ENCODE measurements around the gene AMDHD1.

Gene AMDHD1

DNA sequence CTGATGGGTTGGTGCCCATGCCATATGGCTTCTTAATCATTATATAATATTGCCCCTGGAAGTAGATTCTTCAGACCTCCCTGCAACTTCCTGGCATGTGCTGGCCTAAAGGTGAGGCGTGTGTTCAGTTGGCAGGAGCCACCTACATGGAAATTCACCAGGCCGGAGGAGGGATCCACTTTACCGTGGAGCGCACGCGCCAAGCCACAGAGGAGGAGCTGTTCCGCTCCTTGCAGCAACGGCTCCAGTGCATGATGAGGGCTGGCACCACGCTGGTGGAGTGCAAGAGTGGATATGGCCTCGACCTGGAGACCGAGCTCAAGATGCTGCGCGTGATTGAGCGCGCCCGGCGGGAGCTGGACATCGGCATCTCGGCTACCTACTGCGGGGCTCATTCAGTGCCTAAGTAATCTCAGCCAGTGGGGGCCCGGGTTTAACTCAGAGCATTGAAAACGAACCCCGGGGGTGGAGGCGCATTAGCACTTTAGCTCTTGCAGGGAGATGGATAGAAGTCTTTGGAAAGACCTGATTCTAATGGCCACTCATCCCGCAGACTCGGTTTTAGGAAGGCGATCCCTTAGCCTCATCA lies 13.5 kb downstream of the AMDHD1 start:
- Histone ChIP-seq H3F3A (ENCODE audit: insufficient read depth) (no peaks in the 10 kb centered on the region), H3K27ac (ENCODE audit: low read depth, low read length) (no peak overlapping the region), H3K9me2 (replicated peaks; ENCODE audit: insufficient read depth, low read length) (no peaks in the 10 kb centered on the region), H3K9me3 (ENCODE audit: insufficient read depth, low read length) (no peaks in the 10 kb centered on the region), H3K9ac (ENCODE audit: low read length) (no peak overlapping the region), H3K4me3 (ENCODE audit: insufficient read depth, low read length, poor library complexity, severe bottlenecking) (no peak overlapping the region), H4K20me1 (ENCODE audit: low read depth, low read length) (no peaks in the 10 kb centered on the region), H3K27me3 (ENCODE audit: low read length) (no peaks in the 10 kb centered on the region), H3K36me3 (ENCODE audit: low read length) (no peaks in the 10 kb centered on the region), H2AFZ (ENCODE audit: low read depth, low read length, severe bottlenecking) (no peak overlapping the region), H3K4me2 (ENCODE audit: low read depth, low read length, poor library complexity, severe bottlenecking) (no peak overlapping the region), H3K79me2 (ENCODE audit: insufficient read depth, low read length) (no peaks in the 10 kb centered on the region)
- TF ChIP-seq CTCF (IDR thresholded peaks at IDR 0.05; ENCODE audit: insufficient read depth, low read length, poor library complexity, severe bottlenecking) = no peak
- no peak for TF ChIP-seq EZH2phosphoT487 (conservative IDR thresholded peaks at IDR 0.05; ENCODE audit: low read length)

GRCh38 chr12:95959107-95959506 lies 16.0 kb downstream of the AMDHD1 start:
- Histone ChIP-seq H3K9me2 (replicated peaks; ENCODE audit: insufficient read depth, low read length) (no peaks in the 10 kb centered on the region), H4K20me1 (ENCODE audit: low read depth, low read length) (no peaks in the 10 kb centered on the region), H3K27me3 (ENCODE audit: low read length) (no peaks in the 10 kb centered on the region), H3K79me2 (ENCODE audit: insufficient read depth, low read length) (no peaks in the 10 kb centered on the region), H3K9me3 (ENCODE audit: insufficient read depth, low read length) (no peaks in the 10 kb centered on the region), H3K4me2 (ENCODE audit: low read depth, low read length, poor library complexity, severe bottlenecking) (no peak overlapping the region), H3K27ac (ENCODE audit: low read depth, low read length) (no peak overlapping the region), H3K9ac (ENCODE audit: low read length) (no peak overlapping the region), H3K36me3 (ENCODE audit: low read length) (no peaks in the 10 kb centered on the region), H2AFZ (ENCODE audit: low read depth, low read length, severe bottlenecking) (no peak overlapping the region), H3F3A (ENCODE audit: insufficient read depth) (no peaks in the 10 kb centered on the region), H3K4me3 (ENCODE audit: insufficient read depth, low read length, poor library complexity, severe bottlenecking) (no peak overlapping the region)
- TF ChIP-seq CTCF (IDR thresholded peaks at IDR 0.05; ENCODE audit: insufficient read depth, low read length, poor library complexity, severe bottlenecking) = no peak
- no peak for TF ChIP-seq EZH2phosphoT487 (conservative IDR thresholded peaks at IDR 0.05; ENCODE audit: low read length)

DNA sequence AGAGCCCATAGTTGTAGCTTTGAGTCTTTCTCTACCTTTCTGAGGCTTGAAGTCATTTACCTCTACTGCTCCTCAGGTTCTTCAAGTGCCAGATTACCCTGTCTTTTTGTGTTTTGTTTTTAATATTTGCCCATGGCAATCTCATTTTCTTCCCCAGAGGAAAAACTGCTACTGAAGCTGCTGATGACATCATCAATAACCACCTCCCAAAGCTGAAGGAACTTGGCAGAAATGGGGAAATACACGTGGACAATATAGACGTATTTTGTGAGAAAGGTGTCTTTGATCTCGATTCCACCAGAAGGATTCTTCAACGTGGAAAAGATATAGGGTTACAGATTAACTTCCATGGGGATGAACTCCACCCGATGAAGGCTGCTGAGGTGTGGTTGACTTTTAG lies 17.1 kb downstream of the AMDHD1 start:
- Histone ChIP-seq H3K9me2 (replicated peaks; ENCODE audit: insufficient read depth, low read length) (no peaks in the 10 kb centered on the region), H3K79me2 (ENCODE audit: insufficient read depth, low read length) (no peaks in the 10 kb centered on the region), H3K9me3 (ENCODE audit: insufficient read depth, low read length) (no peaks in the 10 kb centered on the region), H3K9ac (ENCODE audit: low read length) (no peak overlapping the region), H2AFZ (ENCODE audit: low read depth, low read length, severe bottlenecking) (no peak overlapping the region), H3K36me3 (ENCODE audit: low read length) (no peaks in the 10 kb centered on the region), H3K4me2 (ENCODE audit: low read depth, low read length, poor library complexity, severe bottlenecking) (no peak overlapping the region), H3K27ac (ENCODE audit: low read depth, low read length) (no peak overlapping the region), H4K20me1 (ENCODE audit: low read depth, low read length) (no peaks in the 10 kb centered on the region), H3K4me3 (ENCODE audit: insufficient read depth, low read length, poor library complexity, severe bottlenecking) (no peak overlapping the region), H3K27me3 (ENCODE audit: low read length) (no peaks in the 10 kb centered on the region), H3F3A (ENCODE audit: insufficient read depth) (no peaks in the 10 kb centered on the region)
- TF ChIP-seq EZH2phosphoT487 (conservative IDR thresholded peaks at IDR 0.05; ENCODE audit: low read length) = no peak

DNA sequence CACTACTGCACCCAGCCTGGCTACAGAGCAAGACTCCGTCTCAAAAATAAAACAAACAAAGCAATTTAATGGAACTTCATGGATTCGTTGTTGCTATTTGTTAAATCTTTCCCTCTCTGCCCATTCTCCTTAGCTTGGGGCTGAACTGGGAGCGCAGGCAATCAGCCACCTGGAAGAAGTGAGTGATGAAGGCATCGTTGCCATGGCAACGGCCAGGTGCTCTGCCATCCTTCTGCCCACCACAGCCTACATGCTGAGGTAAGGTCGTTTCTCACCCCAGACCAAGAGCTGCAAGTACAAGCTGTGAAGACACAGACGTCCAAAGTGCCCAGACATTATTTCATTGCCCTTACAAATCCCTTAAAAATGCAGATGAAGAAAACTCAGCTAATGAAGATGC lies 19.1 kb downstream of the AMDHD1 start:
- H3F3A ChIP-seq (ENCODE audit: insufficient read depth) = no peaks in the 10 kb centered on the region
- H3K36me3 ChIP-seq (ENCODE audit: low read length) = no peaks in the 10 kb centered on the region
- H3K9me3 ChIP-seq (ENCODE audit: insufficient read depth, low read length) = no peaks in the 10 kb centered on the region
- H3K27me3 ChIP-seq (ENCODE audit: low read length) = no peaks in the 10 kb centered on the region
- no peak overlapping the region for H3K9ac ChIP-seq (ENCODE audit: low read length)
- no peaks in the 10 kb centered on the region for H4K20me1 ChIP-seq (ENCODE audit: low read depth, low read length)
- no peak for TF ChIP-seq EZH2phosphoT487 (conservative IDR thresholded peaks at IDR 0.05; ENCODE audit: low read length)
- no peak for TF ChIP-seq CTCF (IDR thresholded peaks at IDR 0.05; ENCODE audit: insufficient read depth, low read length, poor library complexity, severe bottlenecking)
- H3K4me3 ChIP-seq (ENCODE audit: insufficient read depth, low read length, poor library complexity, severe bottlenecking) = no peak overlapping the region
- no peak overlapping the region for H2AFZ ChIP-seq (ENCODE audit: low read depth, low read length, severe bottlenecking)
- no peaks in the 10 kb centered on the region for H3K9me2 ChIP-seq (replicated peaks; ENCODE audit: insufficient read depth, low read length)
- H3K27ac ChIP-seq (ENCODE audit: low read depth, low read length) = no peak overlapping the region
- no peak overlapping the region for H3K4me2 ChIP-seq (ENCODE audit: low read depth, low read length, poor library complexity, severe bottlenecking)
- H3K79me2 ChIP-seq (ENCODE audit: insufficient read depth, low read length) = no peaks in the 10 kb centered on the region
